Activated CD8-positive, alpha-beta memory T cell treated with anti-CD3 and anti-CD28 coated beads for 4 hours (primary cell): ENCODE data around the gene ROBO4.
A peak's percentile ranks its signal among the peaks of the same experiment; 100 is the strongest.

Experiments used
- DNase-seq, 2 donors: peaks; one replicate each; pipeline ENCODE4 v3.0.0-alpha.2; 2020; ENCODE audit warnings: low read depth in 2 of 2

Gene ROBO4

GRCh38 chr11:124873951-124874350 lies 23.7 kb downstream of the ROBO4 start:
- DNase-seq = no peak

GRCh38 chr11:124872741-124873140 lies 24.9 kb downstream of the ROBO4 start:
- DNase-seq = no peak

- no peak for DNase-seq
Observed at GRCh38 chr11:124872280-124872679, 25.4 kb downstream of the ROBO4 start.

- no peak for DNase-seq
Observed at GRCh38 chr11:124870430-124870829, 27.2 kb downstream of the ROBO4 start.

- DNase-seq = no peak
Observed at GRCh38 chr11:124869856-124870387, 27.7 kb downstream of the ROBO4 start.

- no peak for DNase-seq
Observed at GRCh38 chr11:124869331-124869730, 28.3 kb downstream of the ROBO4 start.

- no peak for DNase-seq
Observed at GRCh38 chr11:124868331-124869274, 29.1 kb downstream of the ROBO4 start.

- no peak for DNase-seq
Observed at GRCh38 chr11:124867700-124868099, 30.0 kb downstream of the ROBO4 start.

GRCh38 chr11:124865902-124866851 lies 31.5 kb downstream of the ROBO4 start:
- DNase-seq = peak in 1 of 2 donors; percentile 17

GRCh38 chr11:124865181-124865901 lies 32.3 kb downstream of the ROBO4 start, which contains the start of gene ROBO3:
TSS of gene ROBO3 (plus strand) at chr11:124865432. CDS start at chr11:124865578, 146 bp downstream.
- DNase-seq = no peak

GRCh38 chr11:124864892-124865180 lies 32.8 kb downstream of the ROBO4 start:
- no peak for DNase-seq

GRCh38 chr11:124864176-124864891 lies 33.3 kb downstream of the ROBO4 start:
- DNase-seq = no peak

GRCh38 chr11:124863826-124864165 lies 33.9 kb downstream of the ROBO4 start:
- DNase-seq = no peak

GRCh38 chr11:124863137-124863825 lies 34.4 kb downstream of the ROBO4 start:
- DNase-seq = no peak

- no peak for DNase-seq
Observed at GRCh38 chr11:124861670-124862069, 36.0 kb downstream of the ROBO4 start.

GRCh38 chr11:124859171-124859570 lies 38.5 kb downstream of the ROBO4 start:
- DNase-seq = no peak

GRCh38 chr11:124846070-124846673 lies 51.5 kb downstream of the ROBO4 start:
- DNase-seq = no peak

GRCh38 chr11:124844664-124845079 lies 53.0 kb downstream of the ROBO4 start:
- no peak for DNase-seq

- DNase-seq = no peak
Observed at GRCh38 chr11:124843616-124843910, 54.1 kb downstream of the ROBO4 start.

GRCh38 chr11:124842305-124842704 lies 55.4 kb downstream of the ROBO4 start:
- no peak for DNase-seq
